Hepatocyte (in vitro differentiated cells): Measurements from ENCODE around the gene PCDH9. TPM values are rescaled to one million over a fixed set of nuclear protein-coding genes. Genes with fewer than 3 reads are reported as not detected.

Source experiments
- DNase-seq: peaks from one replicate; pipeline ENCODE4 v3.0.0-alpha.2; 2016; ENCODE audit warnings: low spot score
- H2AFZ ChIP-seq: fragments of 200-600 bp; sonication (generic); 2 replicates; pipeline ENCODE4 v1.6.0; 2016; ENCODE audit warnings: antibody characterized with exemption, mild to moderate bottlenecking
- H3K27ac ChIP-seq: fragments of 200-600 bp; sonication (generic); 2 replicates; pipeline ENCODE4 v1.5.1; 2016; ENCODE audit warnings: mild to moderate bottlenecking
- H3K27me3 ChIP-seq: fragments of 200-600 bp; sonication (generic); 2 replicates; pipeline ENCODE4 v1.6.1; 2016
- H3K36me3 ChIP-seq: fragments of 200-600 bp; sonication (generic); replicated peaks from 2 replicates; pipeline ENCODE4 v1.5.1; 2016; ENCODE audit warnings: low read depth; ENCODE audit not compliant: insufficient read depth
- H3K4me1 ChIP-seq: fragments of 200-600 bp; sonication (generic); 2 replicates; pipeline ENCODE4 v1.5.1; 2016; ENCODE audit warnings: mild to moderate bottlenecking, moderate library complexity; ENCODE audit not compliant: insufficient read depth
- H3K4me2 ChIP-seq: fragments of 200-600 bp; sonication (generic); 2 replicates; pipeline ENCODE4 v1.6.0; 2016
- H3K4me3 ChIP-seq: fragments of 200-600 bp; sonication (generic); 2 replicates; pipeline ENCODE4 v1.5.1; 2016; ENCODE audit warnings: mild to moderate bottlenecking
- H3K79me2 ChIP-seq: fragments of 200-600 bp; sonication (generic); 2 replicates; pipeline ENCODE4 v1.6.0; 2017; ENCODE audit warnings: mild to moderate bottlenecking
- H3K9me2 ChIP-seq: fragments of 200-600 bp; sonication (generic); replicated peaks from 2 replicates; pipeline ENCODE4 v1.6.0; 2017; ENCODE audit warnings: mild to moderate bottlenecking; ENCODE audit not compliant: insufficient read depth
- H3K9me3 ChIP-seq: fragments of 200-600 bp; sonication (generic); 2 replicates; pipeline ENCODE4 v1.5.1; 2016; ENCODE audit warnings: low read depth, mild to moderate bottlenecking
- H4K20me1 ChIP-seq: fragments of 200-600 bp; sonication (generic); 2 replicates; pipeline ENCODE4 v1.6.0; 2016; ENCODE audit warnings: mild to moderate bottlenecking; ENCODE audit not compliant: insufficient read depth, poor library complexity, severe bottlenecking
- CTCF ChIP-seq: fragments of 200-600 bp; sonication (generic); IDR thresholded peaks from 2 replicates; pipeline ENCODE4 v1.5.1; 2016; ENCODE audit warnings: antibody characterized with exemption, mild to moderate bottlenecking; ENCODE audit not compliant: poor library complexity
- EZH2 ChIP-seq: fragments of 200-600 bp; sonication (generic); IDR thresholded peaks from 2 replicates; pipeline ENCODE4 v1.6.1; 2016; ENCODE audit warnings: antibody characterized with exemption, mild to moderate bottlenecking, borderline replicate concordance
- EZH2phosphoT487 ChIP-seq: fragments of 200-600 bp; sonication (generic); IDR thresholded peaks from one replicate; pipeline ENCODE4 v1.6.1; 2018; ENCODE audit warnings: antibody characterized with exemption, mild to moderate bottlenecking, low read depth, moderate library complexity; ENCODE audit not compliant: unreplicated experiment, severe bottlenecking
- WGBS: methylation state at CpG from one replicate; pipeline ENCODE4 v1.1.6; 2016; ENCODE audit warnings: low lambda C conversion rate; ENCODE audit errors: missing lambda C conversion rate; 5-methylcytosine and 5-hydroxymethylcytosine counted together
- polyA plus RNA-seq: library from polyadenylated mRNA; unstranded; fragments of >200 nt; fragmentation: Nextera tagmentation; extraction: Ambion mirVana; gene quantifications from 2 replicates; pipeline ENCODE4 v1.2.1, GENCODE V29; 2016
- total RNA-seq: library from RNA; depleted of rRNA; stranded (reverse); fragments of >200 nt; gene quantifications from 2 replicates; pipeline ENCODE4 v1.2.3, GENCODE V29; 2014

PCDH9 gene
- total and polyA plus RNA-seq, 2 experiments from 2014 or later = 6.9 to 15.0 TPM

GRCh38 chr13:67087527-67087926 lies 142.6 kb downstream of the PCDH9 start:
- Histone ChIP-seq H3K4me3 (no peak overlapping the region), H3K27me3 (no peaks in the 10 kb centered on the region), H3K79me2 (no peaks in the 10 kb centered on the region), H4K20me1 (no peaks in the 10 kb centered on the region), H3K4me2 (no peak overlapping the region), H3K36me3 (no peaks in the 10 kb centered on the region), H2AFZ (no peak overlapping the region), H3K4me1 (no peaks in the 10 kb centered on the region), H3K9me3 (no peaks in the 10 kb centered on the region), H3K27ac (no peak overlapping the region), H3K9me2 (no peaks in the 10 kb centered on the region)
- no peak for TF ChIP-seq EZH2
- no peak for TF ChIP-seq CTCF
- TF ChIP-seq EZH2phosphoT487 = no peak
- no peak for DNase-seq
- 73% methylated on average over 2 of the region's 2 CpGs for whole genome bisulfite sequencing

GRCh38 chr13:67086260-67086659 lies 143.9 kb downstream of the PCDH9 start:
- Histone ChIP-seq H3K9me3 (no peaks in the 10 kb centered on the region), H3K4me1 (no peaks in the 10 kb centered on the region), H3K4me3 (no peak overlapping the region), H3K79me2 (no peaks in the 10 kb centered on the region), H3K9me2 (no peaks in the 10 kb centered on the region), H3K36me3 (no peaks in the 10 kb centered on the region), H4K20me1 (no peaks in the 10 kb centered on the region), H3K27me3 (no peaks in the 10 kb centered on the region), H2AFZ (no peak overlapping the region), H3K4me2 (no peak overlapping the region), H3K27ac (no peak overlapping the region)
- DNase-seq = no peak
- TF ChIP-seq CTCF (no peak), EZH2 (no peak), EZH2phosphoT487 (no peak)
- WGBS = 31% methylated on average over 2 of the region's 2 CpGs

GRCh38 chr13:67084066-67084465 lies 146.1 kb downstream of the PCDH9 start:
- Histone ChIP-seq H3K79me2 (no peaks in the 10 kb centered on the region), H3K27ac (no peak overlapping the region), H4K20me1 (no peaks in the 10 kb centered on the region), H3K9me2 (no peaks in the 10 kb centered on the region), H3K9me3 (no peaks in the 10 kb centered on the region), H3K4me1 (peaks cover 4% of the 10 kb centered on the region), H3K4me2 (no peak overlapping the region), H2AFZ (no peak overlapping the region), H3K27me3 (no peaks in the 10 kb centered on the region), H3K36me3 (no peaks in the 10 kb centered on the region), H3K4me3 (no peak overlapping the region)
- no peak for TF ChIP-seq EZH2phosphoT487
- no peak for TF ChIP-seq EZH2
- TF ChIP-seq CTCF = no peak
- no peak for DNase-seq
- WGBS = 100% methylated on average over 1 of the region's 1 CpG

GRCh38 chr13:67083519-67083918 lies 146.6 kb downstream of the PCDH9 start:
- H3K27ac ChIP-seq = no peak overlapping the region
- no peaks in the 10 kb centered on the region for H3K79me2 ChIP-seq
- no peak overlapping the region for H2AFZ ChIP-seq
- DNase-seq = no peak
- no peaks in the 10 kb centered on the region for H3K9me3 ChIP-seq
- no peaks in the 10 kb centered on the region for H3K9me2 ChIP-seq
- no peaks in the 10 kb centered on the region for H3K27me3 ChIP-seq
- no peak overlapping the region for H3K4me3 ChIP-seq
- no peak overlapping the region for H3K4me2 ChIP-seq
- WGBS = 57% methylated on average over 2 of the region's 2 CpGs
- H3K4me1 ChIP-seq = peaks cover 4% of the 10 kb centered on the region
- no peaks in the 10 kb centered on the region for H4K20me1 ChIP-seq
- H3K36me3 ChIP-seq = no peaks in the 10 kb centered on the region
- no peak for TF ChIP-seq EZH2
- TF ChIP-seq EZH2phosphoT487 = no peak
- no peak for TF ChIP-seq CTCF
